Uterus (tissue), 2 donors: ENCODE measurements around the gene CBR3.

Source experiments
- CTCF ChIP-seq, 4 experiments: fragments of 200-600 bp in 2 of 4; fragments of 450-650 bp in 2 of 4; sonication (generic) in 2 of 4; IDR thresholded peaks; one replicate each; pipeline ENCODE4 v1.5.1; 2016 to 2019; ENCODE audit warnings: antibody characterized with exemption in 4 of 4, mild to moderate bottlenecking in 2 of 4, moderate library complexity in 1 of 4
- POLR2A ChIP-seq, 2 donors: fragments of 450-650 bp; IDR thresholded peaks; one replicate each; pipeline ENCODE4 v1.6.1; 2016; ENCODE audit warnings: antibody characterized with exemption in 2 of 2, mild to moderate bottlenecking in 1 of 2, moderate library complexity in 1 of 2

- TF ChIP-seq CTCF (IDR thresholded peaks at IDR 0.05), result no peak
- TF ChIP-seq POLR2A (IDR thresholded peaks at IDR 0.05), result no peak
Observed at GRCh38 chr21:36160850-36161178, 25.9 kb downstream of the CBR3 start.
